Sciatic nerve (tissue), 2 donors: ENCODE data around the gene TMEM179. TPM values are rescaled to one million over a fixed set of nuclear protein-coding genes. Genes with fewer than 3 reads are reported as not detected.
A peak's percentile ranks its signal among the peaks of the same experiment; 100 is the strongest.
"Not testable (repeated sequence)": the region's sequence is repeated elsewhere in the genome, so short reads cannot be mapped to it uniquely, and the experiment has no call there.

Source experiments
- ATAC-seq: fragments of 200-7000 bp; cut with Tn5 transposase; one replicate; pipeline ENCODE4 v1.9.1; 2020; ENCODE audit warnings: mild to moderate bottlenecking, moderate library complexity
- DNase-seq: peaks from one replicate; pipeline ENCODE4 v3.0.0-alpha.2; 2020; ENCODE audit warnings: low spot score
- intact Hi-C: fragments of 100-400 bp; cut with DNase I; formaldehyde crosslinking; loops from one replicate; pipeline ENCODE4 v1.14.2; 2022
- total RNA-seq: library from RNA; stranded (reverse); fragmentation: NEBNext Ultra II Directional; extraction: Animal tissue kit (Norgen Biotek cat#: 25700); gene quantifications from one replicate; pipeline ENCODE4 v1.2.1, GENCODE V29; 2021
- donor health status: DM: no; HTN: no; CAD: no.
- donor health status: DM: no; HTN: no; CAD: no.

TMEM179 gene
- total RNA-seq, 1 donor from 2014 or later, result 4.5 TPM

GRCh38 chr14:104639885-104640548, 35.4 kb upstream of the TMEM179 start:
- DNase-seq (no peak), ATAC-seq (peak; percentile 81)
- intact Hi-C loops, result loop anchor here (5.0 kb wide), 1 partner anchor 503 kb away; the partner anchor contains the start of gene KIF26A

- ATAC-seq (no peak), DNase-seq (no peak)
- intact Hi-C loops, result no loop called here
Measured at GRCh38 chr14:104639471-104639870, 34.9 kb upstream of the TMEM179 start.

GRCh38 chr14:104638927-104639450, 34.4 kb upstream of the TMEM179 start:
- ATAC-seq (no peak), DNase-seq (no peak)
- intact Hi-C loops, result no loop called here

DNA sequence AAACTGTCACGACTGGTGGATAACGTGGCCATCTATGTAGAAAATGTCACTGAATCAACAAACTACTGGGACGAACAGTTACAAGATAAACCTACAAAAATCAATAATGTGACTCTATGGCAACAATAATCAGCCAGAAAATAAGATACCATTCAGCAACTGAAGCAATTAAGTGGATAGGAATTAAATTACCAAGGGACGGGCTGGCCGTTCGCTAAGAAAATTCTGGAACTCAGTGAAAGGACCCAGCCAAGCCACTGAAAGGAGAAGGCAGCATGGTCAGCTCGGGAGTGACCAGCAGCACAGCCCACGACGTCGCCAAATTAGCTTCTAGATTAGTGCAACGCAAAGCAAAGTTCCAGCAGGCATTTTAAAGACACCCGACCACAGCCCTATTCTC, 33.6 kb upstream of the TMEM179 start:
- no peak for ATAC-seq
- intact Hi-C loops, result no loop called here

GRCh38 chr14:104637546-104638003, 33.0 kb upstream of the TMEM179 start:
- intact Hi-C loops, result no loop called here
- no peak for DNase-seq
- ATAC-seq, result no peak

More for the DNA sequence above, 33.6 kb upstream of the TMEM179 start:
- DNase-seq, result no peak

- ATAC-seq, intact Hi-C loops, DNase-seq: not testable (repeated sequence)
Measured at GRCh38 chr14:104636846-104637545, 32.4 kb upstream of the TMEM179 start.

DNA sequence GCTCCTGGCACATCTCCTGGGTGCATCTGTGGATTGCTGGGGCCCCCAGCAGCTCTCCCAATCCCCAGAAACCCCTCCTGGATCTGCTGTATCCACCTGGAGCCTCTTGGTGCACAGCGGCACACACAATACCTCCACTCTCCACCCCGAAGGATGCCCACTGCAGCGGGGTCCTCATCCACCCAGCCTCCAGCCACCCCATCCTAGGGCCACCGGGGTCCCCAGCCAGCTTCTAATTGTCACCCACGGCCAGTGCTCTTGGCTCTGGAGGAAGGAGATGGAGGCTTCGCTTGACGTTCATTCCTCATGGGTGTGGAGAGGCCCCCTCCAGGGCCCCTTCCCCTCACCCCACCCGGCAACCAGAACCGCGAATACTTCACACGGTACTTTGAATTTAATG, 31.6 kb upstream of the TMEM179 start:
- intact Hi-C loops, result no loop called here
- ATAC-seq (no peak), DNase-seq (no peak)

- intact Hi-C loops, result no loop called here
- ATAC-seq (no peak), DNase-seq (no peak)
Measured at GRCh38 chr14:104635717-104636116, 31.1 kb upstream of the TMEM179 start.

- ATAC-seq, result no peak
- DNase-seq, result no peak
- intact Hi-C loops, result no loop called here
Measured at GRCh38 chr14:104634886-104635570, 30.5 kb upstream of the TMEM179 start.

- no peak for DNase-seq
- no peak for ATAC-seq
- intact Hi-C loops, result no loop called here
Measured at GRCh38 chr14:104634138-104634760, 29.7 kb upstream of the TMEM179 start.

GRCh38 chr14:104633276-104634137, 28.9 kb upstream of the TMEM179 start:
- intact Hi-C loops, result no loop called here
- DNase-seq, result no peak

DNA sequence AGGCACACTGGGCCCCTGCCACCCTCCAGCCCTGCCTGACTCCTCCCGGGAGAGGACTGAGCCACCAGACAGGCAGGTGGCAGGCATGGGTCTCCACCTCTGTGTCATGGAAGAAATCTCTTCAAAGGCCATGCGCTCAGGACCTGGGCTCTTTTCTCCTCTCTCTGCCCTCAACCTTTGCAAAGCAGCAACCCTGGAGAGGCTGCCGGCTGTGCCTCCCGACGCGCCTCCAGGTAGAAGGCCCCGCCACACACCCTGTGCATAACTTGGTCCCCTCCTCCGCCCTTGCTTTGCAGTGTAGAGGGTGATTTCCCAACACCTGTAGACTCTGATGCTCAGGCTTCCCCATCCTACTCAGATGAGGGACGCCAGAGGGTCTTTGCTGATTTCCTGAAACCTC, 28.2 kb upstream of the TMEM179 start:
- peak; percentile 16 for ATAC-seq
- intact Hi-C loops, result no loop called here

More at GRCh38 chr14:104633276-104634137, 28.9 kb upstream of the TMEM179 start:
- ATAC-seq, result peak; percentile 64

DNA sequence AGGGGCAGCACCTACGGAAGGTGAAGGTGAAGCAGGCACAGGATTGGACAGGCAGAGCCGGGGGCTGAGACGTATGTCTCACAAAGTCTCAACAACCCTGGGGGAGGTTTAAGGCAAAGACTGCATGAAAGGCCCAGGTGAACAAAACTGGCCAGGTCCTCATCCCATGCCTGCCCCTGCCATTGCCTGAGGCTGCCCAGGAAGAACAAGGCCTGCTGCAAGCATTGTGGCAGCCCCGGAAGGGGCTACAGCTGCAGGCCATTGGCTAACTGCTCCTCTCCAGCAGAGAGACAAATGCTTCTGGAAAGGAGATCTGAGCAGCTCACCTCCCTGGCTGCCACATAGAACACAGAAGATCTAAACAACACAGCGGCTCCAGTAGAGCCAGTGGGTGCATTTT, 20.4 kb upstream of the TMEM179 start:
- intact Hi-C loops, result no loop called here
- ATAC-seq, result no peak
- DNase-seq, result no peak

More for the DNA sequence above, 28.2 kb upstream of the TMEM179 start:
- DNase-seq, result no peak

DNA sequence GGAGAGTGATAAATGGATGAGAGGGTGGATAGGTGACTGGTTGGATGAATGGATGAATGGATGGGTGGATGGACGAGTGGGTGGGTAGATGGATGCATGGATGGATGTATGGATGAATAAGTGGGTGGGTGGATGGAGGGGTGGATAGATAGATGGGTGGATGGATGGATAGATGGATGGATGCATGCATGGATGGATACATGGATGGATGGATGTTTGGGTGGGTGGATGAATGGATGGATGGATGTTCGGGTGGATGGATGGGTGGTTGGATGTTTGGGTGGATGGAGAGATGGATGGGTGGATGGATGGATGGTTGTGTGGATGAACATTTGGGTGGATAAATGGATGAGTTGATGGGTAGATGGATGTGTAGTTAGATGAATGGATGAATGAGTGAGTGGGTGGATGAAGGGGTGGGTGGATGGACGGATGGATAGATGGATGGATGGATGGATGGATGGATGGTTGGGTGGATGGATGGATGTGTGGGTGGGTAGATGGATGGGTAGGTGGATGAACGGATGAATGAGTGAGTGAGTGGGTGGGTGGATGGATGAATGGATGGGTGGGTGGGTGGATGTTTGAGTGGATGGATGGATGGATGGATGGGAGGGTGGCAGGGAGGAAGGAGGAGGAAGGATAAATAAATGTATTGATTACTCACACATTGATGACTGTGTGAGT, 9.7 kb upstream of the TMEM179 start:
- ATAC-seq (no peak), DNase-seq (no peak)
- intact Hi-C loops, result no loop called here

DNA sequence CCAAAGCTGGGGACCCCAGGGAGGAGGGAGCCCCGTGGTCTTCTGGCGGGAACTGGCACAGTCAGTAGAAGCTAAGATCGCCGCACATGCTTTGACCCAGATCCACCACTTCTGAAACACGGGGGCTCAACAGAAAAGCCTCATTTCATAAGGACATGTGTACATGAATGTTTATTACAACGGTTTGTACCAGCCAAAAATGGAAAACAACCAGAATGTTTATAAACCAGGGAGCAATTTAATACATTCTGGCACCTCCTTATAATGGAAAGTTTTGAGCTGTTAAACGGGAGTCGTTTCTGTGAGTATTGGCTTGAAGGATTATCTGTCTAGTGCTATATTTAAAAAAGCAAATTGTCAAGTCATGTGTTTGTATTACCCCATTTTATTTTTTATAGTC, 7.3 kb upstream of the TMEM179 start:
- intact Hi-C loops, result no loop called here
- no peak for ATAC-seq

DNA sequence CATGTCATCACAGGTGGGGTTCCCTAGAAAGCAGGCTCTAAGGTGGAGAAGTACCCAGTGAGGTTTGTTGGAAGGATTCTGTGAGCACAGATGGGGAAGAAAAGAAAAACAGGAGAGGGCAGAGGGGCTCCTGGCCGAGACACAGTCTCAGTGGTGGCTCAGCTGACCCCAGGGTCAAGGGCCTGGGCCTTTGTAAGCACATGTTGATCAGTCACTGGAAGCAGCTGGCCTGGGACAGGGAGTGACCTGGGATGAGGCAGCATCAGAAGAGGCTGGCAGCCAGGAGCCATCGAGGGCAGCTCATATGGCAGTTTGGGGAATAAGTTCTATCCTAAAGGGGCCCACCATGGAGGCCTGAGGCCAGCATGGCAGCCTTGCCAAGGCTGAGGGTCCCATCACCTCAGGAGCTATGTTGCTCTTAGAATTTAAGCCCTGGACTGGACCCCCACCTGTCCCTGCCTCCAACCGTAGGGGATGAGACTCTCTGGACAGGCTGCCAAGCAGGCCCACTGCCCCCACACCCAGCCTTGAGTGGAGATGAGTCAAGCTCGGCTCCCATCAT, 6.3 kb upstream of the TMEM179 start:
- intact Hi-C loops, result no loop called here
- ATAC-seq, result no peak
- DNase-seq, result peak; percentile 37

More for the DNA sequence above, 7.3 kb upstream of the TMEM179 start:
- DNase-seq, result no peak

- DNase-seq, result peak; percentile 32
- no peak for ATAC-seq
- intact Hi-C loops, result no loop called here
Measured at GRCh38 chr14:104609666-104610065, 5.1 kb upstream of the TMEM179 start.
